ENCODE results near the gene SNRNP25. TPM values are rescaled to one million over a fixed set of nuclear protein-coding genes. Genes with fewer than 3 reads are reported as not detected.
"Not testable (repeated sequence)": the region's sequence is repeated elsewhere in the genome, so short reads cannot be mapped to it uniquely, and the experiment has no call there.

SNRNP25 gene
- total RNA-seq, 1 donor from 2014 or later = 9.0 TPM

GRCh38 chr16:43294-43693 is 10.3 kb upstream of the SNRNP25 start:
- DNase-seq (ENCODE audit: low read depth) (no peak), FAIRE-seq (no peak)
- H3K27me3 ChIP-seq (ENCODE audit: control insufficient read depth, insufficient read depth, low read length) = no peaks in the 10 kb centered on the region
- H3K36me3 ChIP-seq (ENCODE audit: control insufficient read depth, insufficient read depth, low read length) = peaks cover 10% of the 10 kb centered on the region
- H3K4me3 ChIP-seq (ENCODE audit: low read depth, low read length) = no peak overlapping the region
- no peak for TF ChIP-seq CTCF (IDR thresholded peaks at IDR 0.05; ENCODE audit: insufficient read depth, low read length, severe bottlenecking)

GRCh38 chr16:44655-45054 is 9.0 kb upstream of the SNRNP25 start:
- TF ChIP-seq CTCF (IDR thresholded peaks at IDR 0.05; ENCODE audit: insufficient read depth, low read length, severe bottlenecking) = no peak
- no peak for FAIRE-seq
- no peaks in the 10 kb centered on the region for H3K27me3 ChIP-seq (ENCODE audit: control insufficient read depth, insufficient read depth, low read length)
- DNase-seq (ENCODE audit: low read depth) = no peak
- H3K36me3 ChIP-seq (ENCODE audit: control insufficient read depth, insufficient read depth, low read length) = peaks cover 10% of the 10 kb centered on the region
- H3K4me3 ChIP-seq (ENCODE audit: low read depth, low read length) = no peak overlapping the region

- H3K27me3 ChIP-seq (ENCODE audit: control insufficient read depth, insufficient read depth, low read length) = no peaks in the 10 kb centered on the region
- DNase-seq (ENCODE audit: low read depth) = peak; percentile 8
- no peak for FAIRE-seq
- H3K36me3 ChIP-seq (ENCODE audit: control insufficient read depth, insufficient read depth, low read length) = peaks cover 10% of the 10 kb centered on the region
- no peak for TF ChIP-seq CTCF (IDR thresholded peaks at IDR 0.05; ENCODE audit: insufficient read depth, low read length, severe bottlenecking)
- no peak overlapping the region for H3K4me3 ChIP-seq (ENCODE audit: low read depth, low read length)
Measured at GRCh38 chr16:45454-45853, 8.2 kb upstream of the SNRNP25 start.

- not testable (repeated sequence) for H3K27me3 ChIP-seq (ENCODE audit: control insufficient read depth, insufficient read depth, low read length); H3K4me3 ChIP-seq (ENCODE audit: low read depth, low read length); H3K36me3 ChIP-seq (ENCODE audit: control insufficient read depth, insufficient read depth, low read length); DNase-seq (ENCODE audit: low read depth); FAIRE-seq
Measured at GRCh38 chr16:46510-46909, 7.1 kb upstream of the SNRNP25 start.

GRCh38 chr16:47234-47633 is 6.4 kb upstream of the SNRNP25 start:
- no peaks in the 10 kb centered on the region for H3K27me3 ChIP-seq (ENCODE audit: control insufficient read depth, insufficient read depth, low read length)
- H3K4me3 ChIP-seq (ENCODE audit: low read depth, low read length) = no peak overlapping the region
- peaks cover 10% of the 10 kb centered on the region for H3K36me3 ChIP-seq (ENCODE audit: control insufficient read depth, insufficient read depth, low read length)
- DNase-seq (ENCODE audit: low read depth) (no peak), FAIRE-seq (no peak)
- TF ChIP-seq CTCF (IDR thresholded peaks at IDR 0.05; ENCODE audit: insufficient read depth, low read length, severe bottlenecking) = no peak

GRCh38 chr16:50769-51591 is 2.6 kb upstream of the SNRNP25 start:
- no peak for DNase-seq (ENCODE audit: low read depth)
- no peaks in the 10 kb centered on the region for H3K27me3 ChIP-seq (ENCODE audit: control insufficient read depth, insufficient read depth, low read length)
- peaks cover 8% of the 10 kb centered on the region for H3K36me3 ChIP-seq (ENCODE audit: control insufficient read depth, insufficient read depth, low read length)
- H3K4me3 ChIP-seq (ENCODE audit: low read depth, low read length) = no peak overlapping the region
- FAIRE-seq = no peak
- TF ChIP-seq CTCF (IDR thresholded peaks at IDR 0.05; ENCODE audit: insufficient read depth, low read length, severe bottlenecking) = no peak

Data from bronchial epithelial cell (primary cell).